Ishikawa (cell line): ENCODE data around the gene SOX6.

Experiments used
- EGR1 ChIP-seq: IDR thresholded peaks from 2 replicates; pipeline ENCODE4 v1.6.1; 2012
- EP300 ChIP-seq: IDR thresholded peaks from 2 replicates; pipeline ENCODE4 v1.6.1; 2012; ENCODE audit warnings: borderline replicate concordance
- MAX ChIP-seq: IDR thresholded peaks from 2 replicates; pipeline ENCODE4 v1.6.1; 2012
- RAD21 ChIP-seq: IDR thresholded peaks from 2 replicates; pipeline ENCODE4 v1.6.1; 2012; ENCODE audit warnings: low read depth
- TAF1 ChIP-seq: IDR thresholded peaks from 2 replicates; pipeline ENCODE4 v1.6.1; 2012; ENCODE audit warnings: low read depth, mild to moderate bottlenecking
- USF1 ChIP-seq: IDR thresholded peaks from 2 replicates; pipeline ENCODE4 v1.6.1; 2012
- ZBTB7A ChIP-seq: IDR thresholded peaks from 2 replicates; pipeline ENCODE4 v1.6.1; 2012; ENCODE audit warnings: low read depth
- TF ChIP-seq, protein P1 (sequence below): IDR thresholded peaks from 2 replicates; pipeline ENCODE4 v1.6.1; 2012; ENCODE audit warnings: low read depth, mild to moderate bottlenecking

- no peak for TF ChIP-seq MAX
- TF ChIP-seq EP300, result no peak
- no peak for TF ChIP-seq ZBTB7A
- TF ChIP-seq, protein P1, sequence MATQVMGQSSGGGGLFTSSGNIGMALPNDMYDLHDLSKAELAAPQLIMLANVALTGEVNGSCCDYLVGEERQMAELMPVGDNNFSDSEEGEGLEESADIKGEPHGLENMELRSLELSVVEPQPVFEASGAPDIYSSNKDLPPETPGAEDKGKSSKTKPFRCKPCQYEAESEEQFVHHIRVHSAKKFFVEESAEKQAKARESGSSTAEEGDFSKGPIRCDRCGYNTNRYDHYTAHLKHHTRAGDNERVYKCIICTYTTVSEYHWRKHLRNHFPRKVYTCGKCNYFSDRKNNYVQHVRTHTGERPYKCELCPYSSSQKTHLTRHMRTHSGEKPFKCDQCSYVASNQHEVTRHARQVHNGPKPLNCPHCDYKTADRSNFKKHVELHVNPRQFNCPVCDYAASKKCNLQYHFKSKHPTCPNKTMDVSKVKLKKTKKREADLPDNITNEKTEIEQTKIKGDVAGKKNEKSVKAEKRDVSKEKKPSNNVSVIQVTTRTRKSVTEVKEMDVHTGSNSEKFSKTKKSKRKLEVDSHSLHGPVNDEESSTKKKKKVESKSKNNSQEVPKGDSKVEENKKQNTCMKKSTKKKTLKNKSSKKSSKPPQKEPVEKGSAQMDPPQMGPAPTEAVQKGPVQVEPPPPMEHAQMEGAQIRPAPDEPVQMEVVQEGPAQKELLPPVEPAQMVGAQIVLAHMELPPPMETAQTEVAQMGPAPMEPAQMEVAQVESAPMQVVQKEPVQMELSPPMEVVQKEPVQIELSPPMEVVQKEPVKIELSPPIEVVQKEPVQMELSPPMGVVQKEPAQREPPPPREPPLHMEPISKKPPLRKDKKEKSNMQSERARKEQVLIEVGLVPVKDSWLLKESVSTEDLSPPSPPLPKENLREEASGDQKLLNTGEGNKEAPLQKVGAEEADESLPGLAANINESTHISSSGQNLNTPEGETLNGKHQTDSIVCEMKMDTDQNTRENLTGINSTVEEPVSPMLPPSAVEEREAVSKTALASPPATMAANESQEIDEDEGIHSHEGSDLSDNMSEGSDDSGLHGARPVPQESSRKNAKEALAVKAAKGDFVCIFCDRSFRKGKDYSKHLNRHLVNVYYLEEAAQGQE, result no peak
- TF ChIP-seq TAF1, result no peak
- TF ChIP-seq USF1, result no peak
- no peak for TF ChIP-seq RAD21
- TF ChIP-seq EGR1, result no peak
Measured at GRCh38 chr11:16266021-16266420, 90.3 kb downstream of the SOX6 start.
